OCI-M2 (cell line): ENCODE results near the gene ZNF165.
"Not testable (repeated sequence)": the region's sequence is repeated elsewhere in the genome, so short reads cannot be mapped to it uniquely, and the experiment has no call there.

Source experiments
- DNase-seq: peaks from one replicate; lab custom pipeline; 2025; ENCODE audit not compliant: unreplicated experiment; lab: John Stamatoyannopoulos, UW

The ZNF165 gene

GRCh38 chr6:28080381-28080630, at the start of gene ZNF165:
Gene ZNF165 (plus strand): TSS chr6:28080568. CDS start chr6:28085481, 4,913 bp downstream.
- DNase-seq = not testable (repeated sequence)

DNA sequence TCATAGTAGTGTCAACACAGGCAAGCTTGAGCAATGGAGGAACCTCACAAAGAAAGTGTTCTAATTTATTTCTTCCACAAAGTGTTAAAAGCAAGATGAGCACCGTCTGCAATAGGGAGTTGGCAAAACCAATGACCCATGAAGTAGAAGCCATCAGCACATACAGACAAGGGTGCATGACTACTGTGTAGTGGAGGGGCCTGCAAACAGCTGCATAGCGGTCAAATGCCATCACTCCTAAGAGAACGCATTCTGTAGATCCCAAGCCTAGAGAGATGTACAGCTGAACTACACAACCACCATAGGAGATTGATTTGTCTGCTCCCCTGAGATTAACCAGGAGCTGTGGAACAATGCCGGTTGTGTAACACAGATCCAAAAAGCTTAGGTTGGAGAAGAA, 26.8 kb upstream of the ZNF165 start:
- no peak for DNase-seq

- no peak for DNase-seq
Measured at GRCh38 chr6:28060405-28060804, 20.0 kb upstream of the ZNF165 start.

- DNase-seq = no peak
Measured at GRCh38 chr6:28064272-28064671, 16.1 kb upstream of the ZNF165 start.

GRCh38 chr6:28068067-28068466, 12.3 kb upstream of the ZNF165 start:
- no peak for DNase-seq

GRCh38 chr6:28070968-28071367, 9.4 kb upstream of the ZNF165 start:
- DNase-seq = not testable (repeated sequence)

- DNase-seq = no peak
Measured at GRCh38 chr6:28078050-28078449, 2.3 kb upstream of the ZNF165 start.

DNA sequence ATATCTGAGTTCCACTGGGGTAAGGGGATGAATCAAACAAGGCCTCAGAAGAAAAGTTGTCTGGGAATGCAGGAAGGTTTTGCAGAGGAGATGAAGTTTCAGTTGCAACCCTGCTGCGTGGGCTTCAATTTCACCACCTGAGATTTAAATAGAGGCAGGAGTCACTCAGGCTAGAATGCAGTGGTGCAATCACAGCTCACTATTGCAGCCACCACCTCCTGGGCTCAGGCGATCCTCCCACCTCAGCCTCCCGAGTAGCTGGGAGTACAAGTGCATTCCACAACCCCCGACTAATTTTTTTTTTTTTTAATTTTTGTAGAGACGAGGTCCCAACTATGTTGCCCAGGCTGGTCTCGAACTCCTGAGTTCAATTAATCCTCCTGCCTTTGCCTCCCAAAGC, 1.5 kb upstream of the ZNF165 start:
- no peak for DNase-seq

GRCh38 chr6:28080631-28081485, 490 bp downstream of the ZNF165 start:
- peak; percentile 86 for DNase-seq

DNA sequence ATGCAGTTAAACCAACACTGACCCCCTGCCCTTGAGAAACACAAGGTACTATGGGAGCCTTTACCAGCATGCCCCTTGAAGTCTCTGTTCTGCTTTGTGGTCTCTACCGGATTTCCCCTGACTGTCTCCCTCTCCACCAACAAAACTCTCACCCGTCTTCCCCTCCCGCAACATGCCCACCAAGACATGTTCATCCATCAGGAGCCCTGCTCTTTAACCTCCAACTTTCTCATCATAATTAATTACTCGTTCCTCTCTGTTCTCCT, 1.1 kb downstream of the ZNF165 start:
- DNase-seq = no peak

GRCh38 chr6:28082939-28083338, 2.6 kb downstream of the ZNF165 start:
- no peak for DNase-seq

GRCh38 chr6:28089054-28089453, 8.7 kb downstream of the ZNF165 start:
- no peak for DNase-seq

DNA sequence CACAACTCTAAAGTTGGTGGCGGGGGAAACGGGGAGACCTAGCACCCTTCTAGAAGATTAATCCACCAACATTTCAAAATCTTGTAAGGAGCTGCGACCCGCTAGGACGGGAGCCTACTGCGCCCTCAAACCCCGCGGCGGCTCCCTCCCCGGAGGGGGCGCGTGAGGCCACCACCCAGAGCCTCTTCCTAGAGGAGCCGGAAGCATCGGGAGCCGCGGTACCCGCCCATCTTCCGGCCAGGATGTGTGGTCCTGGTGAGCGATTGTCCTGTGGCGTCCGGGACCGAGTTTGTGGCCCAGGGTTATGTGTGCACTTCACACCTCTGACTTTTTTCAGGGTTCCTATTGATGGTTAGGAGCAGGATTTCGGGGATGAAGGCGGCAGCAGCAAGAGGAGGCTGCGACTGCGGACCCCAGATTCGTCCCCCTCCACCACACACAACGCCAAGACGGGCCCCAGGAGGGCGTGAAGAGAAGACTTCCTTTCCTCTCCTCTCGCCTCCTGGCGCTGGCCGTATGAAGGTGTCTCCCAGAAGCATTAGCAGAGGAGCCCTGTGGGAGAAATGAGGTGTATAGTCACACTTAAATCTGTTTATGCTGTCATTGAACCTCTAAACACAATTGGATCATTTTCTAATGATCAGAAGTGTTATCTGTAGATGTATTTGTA, 10.7 kb downstream of the ZNF165 start:
- DNase-seq = no peak

DNA sequence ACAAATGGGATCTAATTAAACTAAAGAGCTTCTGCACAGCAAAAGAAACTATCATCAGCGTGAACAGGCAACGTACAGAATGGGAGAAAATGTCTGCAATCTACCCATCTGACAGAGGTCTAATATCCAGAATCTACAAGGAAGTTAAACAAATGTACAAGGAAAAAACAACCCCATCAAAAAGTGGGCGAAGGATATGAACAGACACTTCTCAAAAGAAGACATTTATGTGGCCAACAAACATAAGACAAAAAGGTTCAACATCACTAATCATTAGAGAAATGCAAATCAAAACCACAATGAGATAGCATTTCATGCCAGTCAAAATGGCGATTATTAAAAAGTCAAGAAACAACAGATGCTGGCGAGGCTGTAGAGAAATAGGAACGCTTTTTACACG, 21.9 kb downstream of the ZNF165 start:
- not testable (repeated sequence) for DNase-seq

GRCh38 chr6:28102699-28103098, 22.3 kb downstream of the ZNF165 start:
- DNase-seq = not testable (repeated sequence)

GRCh38 chr6:28104392-28105244, 24.2 kb downstream of the ZNF165 start:
- DNase-seq = peak; percentile 58

- no peak for DNase-seq
Measured at GRCh38 chr6:28105245-28105639, 24.9 kb downstream of the ZNF165 start.

GRCh38 chr6:28107506-28107905, 27.1 kb downstream of the ZNF165 start:
- DNase-seq = no peak

DNA sequence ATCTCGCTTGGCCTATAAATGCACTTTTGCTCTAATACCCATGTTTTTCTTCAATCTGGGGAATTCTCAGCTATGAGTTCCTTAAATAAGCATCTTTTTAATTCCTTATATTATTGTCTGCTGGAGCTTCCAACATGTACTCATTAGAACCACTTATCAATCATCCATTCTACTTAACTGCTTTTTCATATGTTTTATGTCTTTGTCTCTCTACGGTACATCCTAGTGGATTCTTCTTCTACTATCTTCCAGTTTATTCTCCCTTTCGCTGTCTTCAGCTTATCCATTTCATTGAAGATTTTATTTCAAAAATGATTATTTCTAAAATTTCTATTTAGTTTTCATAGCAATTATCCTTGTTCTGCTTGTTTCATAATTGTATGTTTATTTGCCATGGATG, 31.6 kb downstream of the ZNF165 start:
- DNase-seq = no peak

DNA sequence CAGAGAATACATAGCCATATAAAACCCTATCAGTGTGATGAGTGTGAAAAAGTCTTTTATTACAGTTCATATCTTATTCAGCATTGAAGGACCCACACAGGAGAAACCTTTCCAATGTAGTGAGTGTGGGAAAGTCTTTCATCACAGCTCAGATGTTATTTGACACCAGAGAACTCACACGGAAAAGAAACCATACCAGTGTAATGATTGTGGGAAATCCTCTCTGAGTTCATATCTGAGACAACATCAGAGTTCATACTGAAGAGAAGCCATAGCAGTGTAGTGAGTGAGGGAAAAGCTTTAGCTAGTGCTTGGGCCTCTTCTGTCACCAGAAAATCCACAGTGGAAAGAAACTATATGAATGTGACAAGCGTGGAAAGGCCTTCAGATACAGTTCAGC, 35.4 kb downstream of the ZNF165 start:
- DNase-seq = no peak

DNA sequence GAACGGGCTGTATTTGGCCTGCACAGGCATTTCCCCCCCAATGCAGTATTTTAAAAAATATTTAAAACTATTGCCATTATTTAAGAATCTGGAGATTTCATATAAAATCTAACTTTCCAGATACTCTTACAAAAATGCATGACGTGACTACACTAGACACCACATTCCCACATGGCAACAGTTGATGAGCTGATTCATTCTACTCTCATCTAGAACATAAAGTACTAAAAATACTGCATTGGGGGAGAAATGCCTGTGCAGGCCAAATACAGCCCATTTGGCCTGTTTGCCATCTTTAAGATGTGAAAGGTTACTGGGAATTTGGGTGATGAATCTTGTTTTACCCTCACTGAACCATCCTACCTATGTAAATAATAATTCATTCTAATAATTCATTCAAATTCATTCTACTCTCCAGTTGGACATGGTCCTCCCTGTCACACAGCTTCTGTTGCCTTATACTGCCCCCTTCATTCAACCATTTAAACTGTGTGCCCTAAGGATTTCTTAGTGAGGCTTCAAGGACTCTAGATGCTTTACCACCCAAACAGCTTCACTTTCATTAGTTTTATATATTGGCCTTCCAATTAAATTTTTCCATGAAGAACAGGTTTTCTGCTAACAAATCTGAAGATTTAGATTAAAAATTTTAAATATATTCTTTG, 37.1 kb downstream of the ZNF165 start:
- no peak for DNase-seq

DNA sequence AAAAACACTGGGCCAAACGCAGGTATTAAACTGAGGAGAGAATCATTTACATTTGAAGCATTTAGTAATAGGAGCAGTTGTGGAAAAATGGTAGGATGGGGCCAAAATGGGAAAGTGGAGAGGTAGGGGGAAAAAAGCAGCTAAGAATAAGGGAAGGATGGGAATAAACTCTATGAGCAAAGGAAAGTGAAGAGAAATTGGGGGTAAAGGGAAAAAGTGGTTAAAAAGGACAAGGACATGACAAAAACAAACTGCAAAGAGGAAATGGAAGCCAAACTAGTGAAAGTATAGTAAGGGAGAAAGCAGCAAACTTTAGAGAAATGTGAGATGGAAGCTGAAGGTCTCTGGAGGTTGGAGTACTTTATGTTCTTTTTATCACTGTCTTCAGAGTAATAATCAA, 37.8 kb downstream of the ZNF165 start:
- no peak for DNase-seq
